ENCODE results near the gene FLVCR2.

FLVCR2 gene

GRCh38 chr14:75626396-75626795 is 48.0 kb downstream of the FLVCR2 start:
- H3K4me1 ChIP-seq (ENCODE audit: control extremely low read depth in 1 of 4, control insufficient read depth in 4 of 4, insufficient read depth in 4 of 4, low read length in 3 of 4), result no peaks in the 10 kb centered on the region
- CTCF ChIA-PET, result interaction anchor here (1.3 to 1.4 kb wide), 2 partner anchors 9 to 13 kb away, joined by 3 read pairs; no protein-coding TSS in a partner anchor
- H3K27me3 ChIP-seq (replicated peaks in 2 of 5; ENCODE audit: control insufficient read depth in 4 of 5, insufficient read depth in 5 of 5, low read length in 4 of 5), result no peaks in the 10 kb centered on the region
- POLR2A ChIA-PET, result no interaction called here
- DNase-seq, result no peak
- no peaks in the 10 kb centered on the region for H3K9me3 ChIP-seq (ENCODE audit: control extremely low read depth in 1 of 5, control insufficient read depth in 4 of 5, insufficient read depth in 2 of 5, low read depth in 1 of 5, low read length in 4 of 5)
- H3K27ac ChIP-seq (ENCODE audit: insufficient read depth in 1 of 2, low read depth in 1 of 2, low read length in 2 of 2, poor library complexity in 1 of 2, severe bottlenecking in 2 of 2), result no peak overlapping the region
- H3K36me3 ChIP-seq (ENCODE audit: control insufficient read depth in 4 of 4, insufficient read depth in 4 of 4, low read length in 3 of 4), result no peaks in the 10 kb centered on the region
- WGBS (ENCODE audit: insufficient coverage), result 100% methylated on average over 1 of the region's 3 CpGs
- no peak overlapping the region for H3K4me3 ChIP-seq (ENCODE audit: control insufficient read depth in 1 of 7, extremely low read depth in 1 of 7, insufficient read depth in 4 of 7, low read depth in 2 of 7, low read length in 6 of 7)

DNA sequence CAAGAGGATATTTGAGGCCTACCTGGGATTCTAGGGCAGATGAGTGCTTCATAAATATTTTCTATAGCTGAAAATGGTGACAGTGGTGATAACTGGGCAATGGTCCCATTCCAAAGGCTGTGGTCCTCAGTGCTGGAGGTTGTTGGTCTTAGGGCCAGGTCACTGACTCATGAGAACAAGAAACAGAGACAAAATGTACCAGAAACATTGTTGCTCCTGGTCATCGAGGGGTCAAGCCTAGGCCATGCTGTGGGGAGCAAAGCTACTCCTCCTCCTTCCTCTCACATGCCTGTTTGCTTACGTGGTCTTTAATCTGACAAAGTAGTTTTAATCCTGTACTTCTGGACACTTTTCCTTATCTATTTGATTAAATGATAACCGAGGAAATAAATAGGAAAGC is 48.4 kb downstream of the FLVCR2 start:
- Histone ChIP-seq H3K27me3 (replicated peaks in 2 of 5; ENCODE audit: control insufficient read depth in 4 of 5, insufficient read depth in 5 of 5, low read length in 4 of 5) (no peaks in the 10 kb centered on the region), H3K36me3 (ENCODE audit: control insufficient read depth in 4 of 4, insufficient read depth in 4 of 4, low read length in 3 of 4) (no peaks in the 10 kb centered on the region), H3K27ac (ENCODE audit: insufficient read depth in 1 of 2, low read depth in 1 of 2, low read length in 2 of 2, poor library complexity in 1 of 2, severe bottlenecking in 2 of 2) (no peak overlapping the region), H3K9me3 (ENCODE audit: control extremely low read depth in 1 of 5, control insufficient read depth in 4 of 5, insufficient read depth in 2 of 5, low read depth in 1 of 5, low read length in 4 of 5) (no peaks in the 10 kb centered on the region), H3K4me3 (ENCODE audit: control insufficient read depth in 1 of 7, extremely low read depth in 1 of 7, insufficient read depth in 4 of 7, low read depth in 2 of 7, low read length in 6 of 7) (no peak overlapping the region), H3K4me1 (ENCODE audit: control extremely low read depth in 1 of 4, control insufficient read depth in 4 of 4, insufficient read depth in 4 of 4, low read length in 3 of 4) (no peaks in the 10 kb centered on the region)
- CTCF ChIA-PET, result interaction anchor here (1.3 to 1.4 kb wide), 2 partner anchors 9 to 13 kb away, joined by 3 read pairs; no protein-coding TSS in a partner anchor
- no peak for DNase-seq
- 100% methylated on average over 1 of the region's 3 CpGs for WGBS (ENCODE audit: insufficient coverage)
- POLR2A ChIA-PET, result no interaction called here

DNA sequence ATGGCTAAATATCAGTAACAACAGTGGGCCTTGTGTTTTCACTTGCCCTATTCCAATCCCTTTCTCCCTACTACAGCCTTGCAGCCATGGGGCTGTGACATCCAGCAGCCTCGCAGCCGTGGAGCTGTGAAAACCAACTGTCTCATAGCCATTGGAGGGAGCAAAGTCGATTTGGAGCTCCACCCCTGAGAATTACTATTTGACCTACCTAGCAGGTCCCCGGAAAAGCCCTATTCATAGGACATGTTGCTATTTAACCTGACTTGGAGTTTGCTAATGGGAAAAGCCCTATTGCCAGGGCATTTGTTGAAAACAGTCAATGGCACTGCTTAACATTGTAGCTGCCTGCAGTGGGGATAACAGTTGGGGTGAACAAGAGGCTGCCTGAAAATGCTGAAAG is 49.0 kb downstream of the FLVCR2 start:
- ChIA-PET CTCF (interaction anchor here (1.3 to 1.6 kb wide), 3 partner anchors 10 to 22 kb away, joined by 3 read pairs; no protein-coding TSS in a partner anchor), POLR2A (no interaction called here)
- H3K27ac ChIP-seq (ENCODE audit: insufficient read depth in 1 of 2, low read depth in 1 of 2, low read length in 2 of 2, poor library complexity in 1 of 2, severe bottlenecking in 2 of 2), result no peak overlapping the region
- 96% methylated on average over 4 of the region's 4 CpGs for WGBS (ENCODE audit: insufficient coverage)
- no peaks in the 10 kb centered on the region for H3K9me3 ChIP-seq (ENCODE audit: control extremely low read depth in 1 of 5, control insufficient read depth in 4 of 5, insufficient read depth in 2 of 5, low read depth in 1 of 5, low read length in 4 of 5)
- H3K27me3 ChIP-seq (replicated peaks in 2 of 5; ENCODE audit: control insufficient read depth in 4 of 5, insufficient read depth in 5 of 5, low read length in 4 of 5), result no peaks in the 10 kb centered on the region
- no peaks in the 10 kb centered on the region for H3K4me1 ChIP-seq (ENCODE audit: control extremely low read depth in 1 of 4, control insufficient read depth in 4 of 4, insufficient read depth in 4 of 4, low read length in 3 of 4)
- no peak overlapping the region for H3K4me3 ChIP-seq (ENCODE audit: control insufficient read depth in 1 of 7, extremely low read depth in 1 of 7, insufficient read depth in 4 of 7, low read depth in 2 of 7, low read length in 6 of 7)
- DNase-seq, result no peak
- H3K36me3 ChIP-seq (ENCODE audit: control insufficient read depth in 4 of 4, insufficient read depth in 4 of 4, low read length in 3 of 4), result no peaks in the 10 kb centered on the region

DNA sequence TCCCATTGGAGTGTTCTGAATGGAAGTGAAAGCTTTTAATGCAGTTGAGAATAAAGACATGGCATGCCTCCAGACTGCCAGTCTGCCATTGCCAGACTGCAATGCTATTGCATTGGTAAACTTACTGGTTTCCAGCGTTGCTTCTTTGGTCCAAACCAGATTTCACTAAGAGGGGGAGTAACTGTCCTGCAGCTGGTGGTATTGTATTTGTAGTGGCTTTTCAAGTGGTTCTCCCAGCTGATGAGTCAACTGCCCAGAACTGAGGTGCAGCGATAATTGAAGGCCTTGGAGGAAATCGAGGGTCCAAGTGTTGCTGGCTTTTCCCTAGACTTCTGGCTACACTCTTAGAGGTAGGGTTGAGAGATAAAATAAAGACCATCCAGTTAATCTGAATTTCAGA is 50.4 kb downstream of the FLVCR2 start:
- CTCF ChIA-PET, result interaction anchor here (1.0 to 1.6 kb wide), 2 partner anchors 15 to 21 kb away, joined by 3 read pairs; no protein-coding TSS in a partner anchor
- 100% methylated on average over 1 of the region's 3 CpGs for WGBS (ENCODE audit: insufficient coverage)
- Histone ChIP-seq H3K4me3 (ENCODE audit: control insufficient read depth in 1 of 7, extremely low read depth in 1 of 7, insufficient read depth in 4 of 7, low read depth in 2 of 7, low read length in 6 of 7) (no peak overlapping the region), H3K4me1 (ENCODE audit: control extremely low read depth in 1 of 4, control insufficient read depth in 4 of 4, insufficient read depth in 4 of 4, low read length in 3 of 4) (no peaks in the 10 kb centered on the region), H3K27me3 (replicated peaks in 2 of 5; ENCODE audit: control insufficient read depth in 4 of 5, insufficient read depth in 5 of 5, low read length in 4 of 5) (no peaks in the 10 kb centered on the region), H3K9me3 (ENCODE audit: control extremely low read depth in 1 of 5, control insufficient read depth in 4 of 5, insufficient read depth in 2 of 5, low read depth in 1 of 5, low read length in 4 of 5) (no peaks in the 10 kb centered on the region), H3K27ac (ENCODE audit: insufficient read depth in 1 of 2, low read depth in 1 of 2, low read length in 2 of 2, poor library complexity in 1 of 2, severe bottlenecking in 2 of 2) (no peak overlapping the region), H3K36me3 (ENCODE audit: control insufficient read depth in 4 of 4, insufficient read depth in 4 of 4, low read length in 3 of 4) (no peaks in the 10 kb centered on the region)
- DNase-seq, result no peak
- POLR2A ChIA-PET, result no interaction called here

DNA sequence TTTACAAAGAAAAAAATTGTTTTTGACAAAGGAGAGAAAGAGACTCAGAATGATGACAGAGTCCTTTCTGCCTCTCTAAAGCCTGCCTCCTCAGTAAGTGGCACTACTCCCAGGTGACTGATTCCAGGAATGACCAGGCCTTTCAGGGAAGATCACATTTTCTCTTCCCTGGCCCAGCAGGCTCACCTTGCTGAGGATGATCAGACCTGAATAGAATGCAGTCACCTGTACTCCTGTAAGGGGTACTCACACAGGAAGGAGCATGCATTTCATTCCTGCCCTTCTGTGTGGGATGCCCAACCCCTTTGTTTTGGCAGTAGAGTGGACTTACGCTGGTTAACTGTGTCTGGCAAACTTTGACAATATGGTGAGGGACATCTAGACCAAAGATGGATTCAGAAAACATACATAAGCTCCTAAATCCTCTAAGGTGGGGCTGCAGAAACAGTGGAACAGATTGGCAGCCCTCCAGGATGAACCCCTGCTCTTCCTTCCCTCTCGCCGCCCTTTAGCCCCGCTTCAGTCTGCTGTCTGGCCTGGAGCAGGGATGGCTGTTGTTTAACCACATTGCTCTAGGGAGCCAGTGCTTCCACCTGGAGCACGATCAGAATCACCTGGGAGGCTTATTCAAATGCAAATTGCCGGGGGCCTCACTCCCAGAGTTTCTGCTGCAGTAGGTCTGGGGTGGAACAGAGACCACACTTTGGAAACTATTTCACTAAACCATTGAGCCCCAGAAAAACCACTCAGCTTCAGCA is 52.5 kb downstream of the FLVCR2 start:
- no peak for DNase-seq
- no peaks in the 10 kb centered on the region for H3K9me3 ChIP-seq (ENCODE audit: control extremely low read depth in 1 of 5, control insufficient read depth in 4 of 5, insufficient read depth in 2 of 5, low read depth in 1 of 5, low read length in 4 of 5)
- H3K36me3 ChIP-seq (ENCODE audit: control insufficient read depth in 4 of 4, insufficient read depth in 4 of 4, low read length in 3 of 4), result no peaks in the 10 kb centered on the region
- H3K4me1 ChIP-seq (ENCODE audit: control extremely low read depth in 1 of 4, control insufficient read depth in 4 of 4, insufficient read depth in 4 of 4, low read length in 3 of 4), result no peaks in the 10 kb centered on the region
- H3K27ac ChIP-seq (ENCODE audit: insufficient read depth in 1 of 2, low read depth in 1 of 2, low read length in 2 of 2, poor library complexity in 1 of 2, severe bottlenecking in 2 of 2), result no peak overlapping the region
- H3K27me3 ChIP-seq (replicated peaks in 2 of 5; ENCODE audit: control insufficient read depth in 4 of 5, insufficient read depth in 5 of 5, low read length in 4 of 5), result no peaks in the 10 kb centered on the region
- WGBS (ENCODE audit: insufficient coverage), result 91% methylated on average over 5 of the region's 6 CpGs
- H3K4me3 ChIP-seq (ENCODE audit: control insufficient read depth in 1 of 7, extremely low read depth in 1 of 7, insufficient read depth in 4 of 7, low read depth in 2 of 7, low read length in 6 of 7), result no peak overlapping the region
- ChIA-PET CTCF (no interaction called here), POLR2A (no interaction called here)

- POLR2A ChIA-PET, result no interaction called here
- no peak for DNase-seq
- Histone ChIP-seq H3K36me3 (ENCODE audit: control insufficient read depth in 4 of 4, insufficient read depth in 4 of 4, low read length in 3 of 4) (no peaks in the 10 kb centered on the region), H3K4me3 (ENCODE audit: control insufficient read depth in 1 of 7, extremely low read depth in 1 of 7, insufficient read depth in 4 of 7, low read depth in 2 of 7, low read length in 6 of 7) (no peak overlapping the region), H3K27ac (ENCODE audit: insufficient read depth in 1 of 2, low read depth in 1 of 2, low read length in 2 of 2, poor library complexity in 1 of 2, severe bottlenecking in 2 of 2) (no peak overlapping the region), H3K27me3 (replicated peaks in 2 of 5; ENCODE audit: control insufficient read depth in 4 of 5, insufficient read depth in 5 of 5, low read length in 4 of 5) (no peaks in the 10 kb centered on the region), H3K4me1 (ENCODE audit: control extremely low read depth in 1 of 4, control insufficient read depth in 4 of 4, insufficient read depth in 4 of 4, low read length in 3 of 4) (no peaks in the 10 kb centered on the region), H3K9me3 (ENCODE audit: control extremely low read depth in 1 of 5, control insufficient read depth in 4 of 5, insufficient read depth in 2 of 5, low read depth in 1 of 5, low read length in 4 of 5) (no peaks in the 10 kb centered on the region)
- WGBS (ENCODE audit: insufficient coverage), result 93% methylated on average over 3 of the region's 5 CpGs
- CTCF ChIA-PET, result interaction anchor here (0.6 kb wide), 1 partner anchor 54 kb away, joined by 3 read pairs; no protein-coding TSS in a partner anchor
Observed at GRCh38 chr14:75631453-75631831, 53.0 kb downstream of the FLVCR2 start.

DNA sequence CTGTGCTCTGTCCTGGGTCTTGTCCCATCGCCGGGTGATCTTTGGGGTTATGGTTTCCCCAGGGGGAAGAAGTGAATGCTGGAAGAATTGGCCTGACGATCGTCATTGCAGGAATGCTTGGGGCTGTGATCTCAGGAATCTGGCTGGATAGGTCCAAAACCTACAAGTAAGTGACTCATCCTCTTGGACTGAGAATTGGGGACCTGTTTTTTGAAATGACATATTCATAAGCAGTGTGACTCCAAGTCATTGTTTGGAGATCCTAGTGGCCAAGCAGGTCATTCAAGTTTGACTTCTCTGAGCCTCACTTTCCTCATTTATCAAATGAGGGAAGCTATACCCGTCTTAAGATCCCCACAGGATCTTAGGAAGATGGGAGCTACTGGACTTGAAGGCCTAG is 56.4 kb downstream of the FLVCR2 start:
- ChIA-PET POLR2A (no interaction called here), CTCF (interaction anchor here (1.1 to 1.2 kb wide), 2 partner anchors 21 to 23 kb away, joined by 3 to 4 read pairs; no protein-coding TSS in a partner anchor)
- Histone ChIP-seq H3K36me3 (ENCODE audit: control insufficient read depth in 4 of 4, insufficient read depth in 4 of 4, low read length in 3 of 4) (no peaks in the 10 kb centered on the region), H3K4me1 (ENCODE audit: control extremely low read depth in 1 of 4, control insufficient read depth in 4 of 4, insufficient read depth in 4 of 4, low read length in 3 of 4) (no peaks in the 10 kb centered on the region), H3K27me3 (replicated peaks in 2 of 5; ENCODE audit: control insufficient read depth in 4 of 5, insufficient read depth in 5 of 5, low read length in 4 of 5) (no peaks in the 10 kb centered on the region), H3K9me3 (ENCODE audit: control extremely low read depth in 1 of 5, control insufficient read depth in 4 of 5, insufficient read depth in 2 of 5, low read depth in 1 of 5, low read length in 4 of 5) (no peaks in the 10 kb centered on the region), H3K27ac (ENCODE audit: insufficient read depth in 1 of 2, low read depth in 1 of 2, low read length in 2 of 2, poor library complexity in 1 of 2, severe bottlenecking in 2 of 2) (no peak overlapping the region), H3K4me3 (ENCODE audit: control insufficient read depth in 1 of 7, extremely low read depth in 1 of 7, insufficient read depth in 4 of 7, low read depth in 2 of 7, low read length in 6 of 7) (no peak overlapping the region)
- 100% methylated on average over 4 of the region's 5 CpGs for WGBS (ENCODE audit: insufficient coverage)
- DNase-seq, result no peak
